Measurements from ENCODE around the gene NPBWR2.
"Not testable (repeated sequence)": the region's sequence is repeated elsewhere in the genome, so short reads cannot be mapped to it uniquely, and the experiment has no call there.

The NPBWR2 gene

DNA sequence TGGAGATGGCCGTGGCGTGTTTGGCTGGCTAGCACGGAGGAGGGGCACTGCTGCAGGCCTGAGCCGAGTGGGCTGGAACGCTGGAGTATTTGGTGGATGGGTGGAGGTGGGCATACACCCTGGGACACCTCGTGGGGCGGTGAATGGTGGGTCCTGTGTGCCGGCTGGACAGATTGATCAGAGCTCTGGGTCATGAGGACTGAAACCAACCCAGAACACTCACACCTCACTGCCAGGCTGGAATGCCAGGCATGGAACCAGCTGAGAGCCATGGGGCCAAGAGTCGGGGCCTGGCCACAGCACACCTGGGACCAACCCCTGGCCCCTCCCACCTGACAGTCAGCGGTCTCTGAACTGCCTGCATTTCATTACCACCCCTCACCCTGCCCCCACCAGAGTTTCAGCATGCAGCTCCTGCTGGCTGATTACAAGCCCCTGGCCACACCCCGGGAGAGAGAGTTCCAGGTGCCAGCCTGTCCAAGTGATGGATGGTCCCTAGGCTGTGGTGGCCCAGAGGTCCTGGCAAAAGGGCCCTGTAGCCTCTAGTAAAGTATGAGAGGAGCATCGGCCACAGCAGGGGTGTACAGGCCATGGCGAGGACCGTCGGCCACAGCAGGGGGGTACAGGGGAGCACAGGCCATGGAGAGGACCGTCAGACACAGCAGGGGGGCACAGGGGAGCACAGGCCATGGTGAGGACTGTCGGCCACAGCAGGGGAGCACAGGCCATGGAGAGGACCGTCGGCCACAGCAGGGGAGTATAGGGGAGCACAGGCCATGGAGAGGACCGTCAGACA, 3.3 kb downstream of the NPBWR2 start:
- DNase-seq (ENCODE audit: low read depth): no peak

DNA sequence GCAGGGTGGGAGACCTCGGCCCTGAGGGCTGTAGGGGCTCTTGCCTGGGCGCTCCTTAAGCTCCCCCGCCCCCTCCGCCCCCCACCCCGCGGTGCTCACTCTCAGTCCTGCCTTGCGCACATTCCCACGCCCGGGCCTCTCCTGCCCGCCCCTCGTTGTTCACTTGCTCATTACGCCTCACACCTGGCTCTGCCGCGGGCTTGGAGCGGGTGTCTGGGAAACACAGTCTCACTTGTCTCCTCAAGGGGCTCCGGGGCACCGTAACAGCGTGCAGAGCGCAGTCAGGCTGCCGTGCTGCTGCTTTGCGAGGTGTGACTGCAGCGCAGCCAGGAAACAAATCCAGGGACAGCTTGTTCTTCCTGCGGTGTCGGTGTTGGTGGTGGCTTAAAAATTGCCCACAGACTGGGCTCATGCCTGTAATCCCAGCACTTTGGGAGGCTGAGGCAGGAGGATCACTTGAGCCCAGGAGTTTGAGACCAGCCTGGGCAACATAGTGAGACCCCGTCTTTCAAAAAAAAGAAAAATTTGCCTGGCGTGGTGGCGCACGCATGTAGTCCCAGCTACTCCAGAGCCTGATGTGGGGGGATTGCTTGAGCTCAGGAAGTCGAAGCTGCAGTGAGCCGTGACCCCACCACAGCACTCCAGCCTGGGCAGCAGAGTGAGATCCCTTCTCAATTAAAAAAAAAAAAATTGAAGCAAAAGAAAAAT, 4.6 kb downstream of the NPBWR2 start:
- DNase-seq (ENCODE audit: low read depth): no peak

DNA sequence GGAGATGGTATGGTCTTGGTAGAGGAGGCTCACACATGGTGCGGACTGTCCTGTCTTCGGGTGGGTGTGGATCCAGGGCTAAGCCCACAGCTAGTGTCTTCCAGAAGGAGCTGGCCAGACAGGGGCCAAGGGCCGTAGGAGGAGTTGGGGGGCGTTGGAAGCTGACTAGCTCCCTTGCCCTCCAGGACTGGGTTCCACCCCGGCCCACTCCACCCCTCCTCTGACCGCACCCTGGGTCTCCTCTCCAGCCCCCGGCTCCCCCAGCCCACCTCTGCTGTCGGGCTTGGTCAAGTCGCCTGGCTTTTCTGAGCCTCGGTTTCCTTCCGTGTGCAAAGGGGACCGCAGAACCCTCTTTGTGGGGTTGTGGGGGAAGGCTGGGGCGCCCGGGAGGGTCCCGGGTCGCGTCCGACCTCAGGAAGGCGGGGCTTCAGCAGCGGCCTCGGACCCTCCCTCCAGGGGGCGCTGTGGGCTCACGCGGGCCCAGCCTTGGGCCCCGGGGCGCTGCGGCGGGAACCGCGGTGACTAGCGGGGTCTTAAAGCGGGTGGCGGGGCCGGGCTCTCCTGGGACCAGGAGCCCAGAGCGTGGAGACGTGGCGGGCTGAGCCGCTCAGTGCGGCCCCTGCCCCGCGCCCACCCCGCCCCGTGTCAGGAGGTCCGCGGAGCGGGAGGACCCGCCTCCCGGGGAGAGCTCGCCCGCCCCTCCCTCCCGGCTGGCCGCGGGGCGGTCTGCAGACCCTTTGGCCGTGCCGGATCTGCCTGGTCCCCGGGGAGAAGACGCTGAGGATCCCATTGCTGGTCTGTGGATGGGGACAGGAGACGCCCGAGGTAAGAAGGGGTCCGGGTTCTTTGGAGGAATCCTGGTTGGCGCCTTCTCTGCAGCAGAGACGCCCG, 5.4 kb downstream of the NPBWR2 start:
- peak; percentile 40 for DNase-seq (ENCODE audit: low read depth)

DNA sequence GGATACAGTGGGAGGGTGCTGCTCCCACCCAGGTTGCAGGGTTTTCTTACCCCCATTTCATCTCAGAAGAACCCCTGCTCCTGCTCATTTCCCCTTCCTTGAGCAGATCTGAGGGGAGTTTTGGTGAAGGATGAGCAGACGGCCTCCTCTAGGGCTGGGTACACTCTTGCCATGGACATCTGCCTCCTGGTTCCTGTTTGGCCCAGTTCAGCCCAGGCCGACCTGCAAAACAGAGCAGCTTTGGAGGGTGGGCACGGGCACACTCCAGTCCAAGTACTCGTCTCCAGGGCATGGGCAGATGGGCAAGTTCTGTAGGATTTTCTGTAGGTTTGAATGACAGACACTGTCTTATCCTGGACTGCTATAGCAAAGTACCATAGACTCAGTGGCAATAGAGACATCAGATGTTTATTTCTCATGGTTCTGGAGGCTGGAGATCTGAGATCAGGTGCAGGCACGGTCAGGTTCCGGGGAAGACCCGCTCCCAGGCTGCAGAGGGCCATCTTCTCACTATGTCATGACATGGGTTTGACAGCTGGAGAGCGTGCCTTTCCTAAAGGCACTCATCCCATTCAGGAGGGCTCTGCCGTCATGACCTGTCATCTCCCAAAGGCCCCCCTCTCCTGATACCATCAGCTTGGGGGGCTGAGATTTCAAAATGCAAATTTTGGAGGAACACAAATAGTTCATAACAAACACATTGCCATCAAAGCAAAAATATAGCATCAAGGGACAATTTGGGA, 6.2 kb downstream of the NPBWR2 start:
- DNase-seq (ENCODE audit: low read depth): no peak

DNA sequence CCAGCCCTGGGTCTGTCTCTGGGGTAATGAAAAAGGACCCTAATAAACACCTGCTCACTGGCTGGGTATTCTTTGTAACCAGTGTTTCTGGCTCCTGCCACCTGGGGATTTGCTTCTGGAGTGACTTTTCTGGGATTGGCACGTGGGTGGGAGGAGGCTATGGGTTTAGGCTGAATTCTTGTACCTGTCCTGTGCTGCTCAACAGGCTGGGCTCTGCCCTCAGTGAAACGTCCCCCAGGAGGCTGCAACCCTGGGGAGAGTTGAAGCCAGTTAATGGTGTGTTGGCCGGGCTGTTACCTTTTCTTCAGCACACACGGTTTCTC, 6.8 kb downstream of the NPBWR2 start:
- DNase-seq (ENCODE audit: low read depth): no peak

DNA sequence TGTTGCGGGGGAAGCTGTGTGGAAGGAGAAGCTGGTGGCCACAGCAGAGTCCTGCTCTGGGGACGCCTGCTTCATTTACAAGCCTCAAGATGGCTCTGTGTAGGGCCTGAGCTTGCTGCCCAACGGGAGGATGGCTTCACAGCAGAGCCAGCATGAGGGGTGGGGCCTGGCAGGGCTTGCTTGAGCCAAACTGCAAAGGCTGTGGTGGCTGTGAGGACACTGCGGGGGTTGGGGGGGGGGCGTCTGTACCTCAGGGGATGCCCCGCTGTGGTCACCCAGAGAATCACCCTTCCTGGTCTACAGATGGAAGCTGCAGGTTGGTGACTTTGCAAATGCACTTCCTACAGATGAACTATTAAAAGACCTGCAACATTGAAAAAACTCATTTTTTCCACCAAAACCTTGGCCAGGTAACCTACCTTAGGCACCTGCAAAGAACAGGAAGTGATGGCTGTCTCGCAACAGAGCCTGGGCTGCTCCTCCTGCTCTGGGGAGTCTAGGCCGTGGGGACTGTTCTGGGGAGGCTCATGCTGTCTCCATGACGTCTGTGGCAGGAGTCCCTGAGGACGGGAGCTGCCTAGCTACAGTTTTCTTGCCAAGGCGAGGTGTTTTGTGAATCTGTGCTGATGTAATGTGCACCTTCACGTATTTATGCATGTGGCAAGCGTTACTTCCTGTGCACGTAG, 7.3 kb downstream of the NPBWR2 start:
- no peak for DNase-seq (ENCODE audit: low read depth)

DNA sequence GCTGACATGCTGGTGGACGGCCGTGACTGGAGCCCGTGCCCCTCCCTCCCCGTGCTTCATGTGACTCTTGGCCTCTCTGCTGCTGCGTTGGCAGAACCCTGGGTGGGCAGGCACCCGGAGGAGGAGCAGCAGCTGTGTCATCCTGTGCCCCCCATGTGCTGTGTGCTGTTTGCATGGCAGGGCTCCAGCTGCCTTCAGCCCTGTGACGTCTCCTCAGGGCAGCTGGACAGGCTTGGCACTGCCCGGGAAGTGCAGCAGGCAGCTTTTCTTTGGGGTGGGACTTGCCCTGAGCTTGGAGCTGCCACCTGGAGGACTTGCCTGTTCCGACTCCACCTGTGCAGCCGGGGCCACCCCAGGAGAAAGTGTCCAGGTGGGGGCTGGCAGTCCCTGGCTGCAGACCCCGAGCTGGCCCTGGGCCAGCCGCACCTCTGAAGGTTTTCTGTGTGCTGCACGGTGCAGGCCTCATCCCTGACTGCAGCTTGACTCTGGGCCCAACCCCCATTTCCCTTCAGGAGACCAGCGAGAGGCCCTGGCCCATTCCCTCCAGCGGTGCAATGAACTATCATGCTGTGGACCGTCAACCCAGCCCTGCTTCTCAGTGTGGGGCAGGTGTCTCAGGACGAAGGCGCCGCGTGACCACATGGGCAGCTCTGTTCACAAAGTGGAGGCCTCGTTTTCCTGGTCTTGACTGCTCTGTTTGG, 8.1 kb downstream of the NPBWR2 start:
- DNase-seq (ENCODE audit: low read depth): no peak

DNA sequence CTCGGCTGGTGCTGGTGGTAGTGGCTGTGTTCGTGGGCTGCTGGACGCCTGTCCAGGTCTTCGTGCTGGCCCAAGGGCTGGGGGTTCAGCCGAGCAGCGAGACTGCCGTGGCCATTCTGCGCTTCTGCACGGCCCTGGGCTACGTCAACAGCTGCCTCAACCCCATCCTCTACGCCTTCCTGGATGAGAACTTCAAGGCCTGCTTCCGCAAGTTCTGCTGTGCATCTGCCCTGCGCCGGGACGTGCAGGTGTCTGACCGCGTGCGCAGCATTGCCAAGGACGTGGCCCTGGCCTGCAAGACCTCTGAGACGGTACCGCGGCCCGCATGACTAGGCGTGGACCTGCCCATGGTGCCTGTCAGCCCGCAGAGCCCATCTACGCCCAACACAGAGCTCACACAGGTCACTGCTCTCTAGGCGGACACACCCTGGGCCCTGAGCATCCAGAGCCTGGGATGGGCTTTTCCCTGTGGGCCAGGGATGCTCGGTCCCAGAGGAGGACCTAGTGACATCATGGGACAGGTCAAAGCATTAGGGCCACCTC, 8.8 kb downstream of the NPBWR2 start:
- DNase-seq (ENCODE audit: low read depth): no peak

DNA sequence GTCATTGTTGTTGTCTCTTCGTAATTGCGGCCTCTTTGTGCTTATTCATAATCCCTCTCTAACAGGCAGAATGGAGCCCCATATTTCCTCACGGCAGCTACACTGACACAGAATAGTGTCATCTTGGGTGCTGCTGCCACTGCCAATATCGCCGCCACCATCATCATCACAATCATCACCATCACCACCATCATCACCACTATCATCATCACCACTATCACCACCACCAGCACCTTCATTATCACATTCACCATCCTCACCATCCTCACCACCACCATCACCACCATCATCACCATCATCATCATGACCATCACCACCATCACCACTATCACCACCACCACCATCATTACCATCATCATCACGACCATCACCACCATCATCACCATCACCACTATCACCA, 10.8 kb downstream of the NPBWR2 start:
- no peak for DNase-seq (ENCODE audit: low read depth)

DNA sequence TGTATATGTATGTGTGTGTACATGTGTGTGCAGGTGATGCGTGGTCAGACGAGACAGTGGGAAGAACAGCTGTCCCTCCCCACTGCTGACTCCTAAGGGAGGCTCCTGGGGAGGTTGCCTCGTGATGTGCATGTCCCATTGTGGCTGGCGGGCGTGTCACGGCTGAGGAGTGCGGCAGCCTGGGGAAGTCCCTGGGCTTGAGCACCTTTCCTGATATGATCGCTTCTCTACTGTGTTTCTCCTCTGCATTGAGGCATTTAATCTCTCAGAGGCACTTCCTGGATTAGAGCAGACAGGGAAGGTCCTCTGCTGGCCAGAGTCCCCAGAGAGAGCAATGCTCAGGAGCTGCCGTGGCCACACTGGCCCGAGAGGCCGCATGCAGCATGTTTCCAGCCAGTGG, 11.4 kb downstream of the NPBWR2 start:
- DNase-seq (ENCODE audit: low read depth): no peak

DNA sequence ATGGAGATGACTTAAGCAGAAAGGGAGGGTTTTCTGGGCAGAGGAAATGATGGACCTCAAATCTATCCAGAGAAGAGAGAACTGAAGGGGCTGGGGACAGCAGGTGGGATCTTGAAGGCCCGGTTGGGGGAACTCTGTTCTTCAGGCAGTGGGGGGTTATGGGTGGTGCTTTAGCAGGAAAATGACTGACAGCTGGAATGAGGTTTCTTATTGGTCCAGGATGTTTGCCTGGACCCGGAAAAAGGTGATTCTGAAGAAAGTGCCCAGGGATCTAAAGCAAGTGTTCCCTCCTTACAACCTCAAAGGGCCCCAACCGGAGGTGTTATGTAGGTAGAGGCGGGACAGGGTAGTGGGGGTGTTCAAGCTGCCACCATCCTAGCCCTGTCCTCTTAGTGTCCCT, 11.9 kb downstream of the NPBWR2 start:
- DNase-seq (ENCODE audit: low read depth): no peak

DNA sequence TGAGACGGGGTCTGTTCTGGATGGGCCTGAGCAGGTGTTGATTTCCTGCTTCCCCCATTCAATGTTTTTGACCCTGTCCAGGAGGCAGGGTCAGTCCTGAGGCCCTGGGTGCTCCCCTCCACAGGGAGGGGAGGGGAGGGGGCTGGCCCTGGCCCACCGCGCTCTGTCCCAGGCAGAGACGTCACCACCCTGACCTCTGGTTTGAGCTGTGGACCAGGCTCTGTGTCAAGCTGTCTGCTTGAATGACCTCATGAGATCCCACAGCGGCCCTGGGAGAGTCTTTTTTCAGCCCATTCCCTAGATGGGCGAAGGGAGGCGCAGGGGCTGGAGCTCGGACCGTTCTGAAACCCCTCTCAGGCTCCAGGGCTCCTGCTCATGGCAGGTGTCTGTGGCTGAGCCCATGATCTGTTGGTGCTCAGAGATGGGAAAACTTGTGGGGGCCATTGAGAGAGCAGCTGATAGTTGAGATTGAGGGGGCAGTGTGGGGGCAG, 14.3 kb downstream of the NPBWR2 start:
- DNase-seq (ENCODE audit: low read depth): no peak

DNA sequence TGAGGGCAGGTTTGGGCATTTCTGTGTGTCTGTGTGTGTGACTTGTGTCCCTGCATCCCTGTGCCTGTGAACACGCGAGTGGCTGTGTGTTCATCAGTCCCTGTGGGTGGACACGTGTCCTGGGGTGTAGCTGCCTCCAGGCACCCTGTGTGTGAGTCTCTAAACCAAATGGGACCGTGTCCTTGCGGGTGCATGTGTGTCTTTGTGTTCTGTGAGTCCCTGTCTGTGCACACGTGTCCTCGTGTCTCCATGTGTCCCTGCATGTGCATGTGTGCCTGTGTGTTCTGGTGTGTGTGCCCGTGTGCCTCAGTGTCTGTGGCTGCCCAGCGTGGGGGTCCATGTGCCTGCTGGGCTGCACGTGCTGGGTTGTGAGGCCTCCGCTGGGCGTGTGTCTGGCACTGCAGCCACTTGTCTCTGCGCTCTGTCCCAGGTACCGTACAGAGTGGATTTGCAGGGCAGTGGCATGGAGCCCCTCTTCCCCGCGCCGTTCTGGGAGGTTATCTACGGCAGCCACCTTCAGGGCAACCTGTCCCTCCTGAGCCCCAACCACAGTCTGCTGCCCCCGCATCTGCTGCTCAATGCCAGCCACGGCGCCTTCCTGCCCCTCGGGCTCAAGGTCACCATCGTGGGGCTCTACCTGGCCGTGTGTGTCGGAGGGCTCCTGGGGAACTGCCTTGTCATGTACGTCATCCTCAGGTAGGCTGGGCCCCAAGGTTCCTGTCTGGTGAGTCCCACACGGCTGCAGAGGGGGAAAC, 14.9 kb downstream of the NPBWR2 start:
- no peak for DNase-seq (ENCODE audit: low read depth)

DNA sequence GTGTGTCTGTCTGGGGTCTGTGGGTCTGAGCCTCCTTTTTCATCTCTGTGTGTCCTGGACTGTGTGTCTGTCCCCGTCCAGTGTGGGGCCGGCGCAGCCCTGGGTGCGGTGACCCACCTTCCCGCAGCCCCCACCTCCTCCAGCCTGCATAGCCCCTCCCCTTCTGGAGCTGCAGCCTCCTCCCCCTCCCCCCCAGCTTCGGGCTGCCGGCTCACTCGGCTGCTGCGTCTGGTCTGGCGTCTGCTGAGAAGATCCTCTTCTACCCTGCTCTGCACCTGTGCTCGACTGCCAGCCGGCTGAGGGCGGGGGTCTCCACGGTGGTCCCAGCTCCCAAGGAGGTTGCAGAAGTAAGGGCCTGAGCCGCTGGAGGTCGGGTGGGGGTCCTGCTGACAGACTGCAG, 15.6 kb downstream of the NPBWR2 start:
- DNase-seq (ENCODE audit: low read depth): no peak

DNA sequence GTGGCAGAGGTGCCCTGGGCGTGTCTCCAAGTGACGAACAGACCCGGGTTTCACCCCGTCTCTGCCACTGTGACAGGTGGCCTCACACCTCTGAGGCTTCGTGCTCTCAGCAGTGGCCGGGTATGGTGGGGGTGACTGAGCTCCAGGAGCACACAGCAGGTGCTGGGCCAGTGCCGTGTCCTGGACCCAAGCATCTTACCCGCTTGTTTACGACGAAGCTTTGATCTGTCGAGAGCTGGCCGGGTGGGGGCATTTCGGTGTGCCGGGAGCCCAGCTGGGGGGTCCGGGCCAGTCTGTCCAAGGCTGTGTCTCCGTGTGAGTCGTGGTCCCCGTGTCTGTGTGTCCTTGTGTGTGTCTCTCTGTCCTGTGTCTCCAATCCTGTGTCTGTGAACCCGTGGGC, 16.0 kb downstream of the NPBWR2 start:
- DNase-seq (ENCODE audit: low read depth): no peak

DNA sequence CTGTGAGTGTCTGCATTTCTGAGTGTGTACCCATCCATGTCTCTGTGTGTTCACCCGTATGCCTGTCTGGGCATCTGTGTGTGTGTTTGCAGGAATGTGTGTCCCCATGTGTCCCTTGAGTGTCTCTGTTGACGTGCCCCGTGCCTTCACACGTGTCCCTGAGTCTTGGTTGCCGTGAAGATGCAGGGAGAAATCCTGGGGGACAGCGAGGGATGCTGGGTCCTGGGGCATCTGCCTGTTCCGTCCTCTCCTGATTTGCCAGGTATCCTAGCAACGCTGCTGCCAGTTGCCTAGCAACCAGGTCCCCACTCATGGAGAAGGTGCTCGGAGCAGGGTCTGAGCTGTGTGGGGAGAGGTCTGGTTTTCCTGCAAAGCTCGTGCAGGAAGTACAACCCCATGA, 17.2 kb downstream of the NPBWR2 start:
- DNase-seq (ENCODE audit: low read depth): no peak

DNA sequence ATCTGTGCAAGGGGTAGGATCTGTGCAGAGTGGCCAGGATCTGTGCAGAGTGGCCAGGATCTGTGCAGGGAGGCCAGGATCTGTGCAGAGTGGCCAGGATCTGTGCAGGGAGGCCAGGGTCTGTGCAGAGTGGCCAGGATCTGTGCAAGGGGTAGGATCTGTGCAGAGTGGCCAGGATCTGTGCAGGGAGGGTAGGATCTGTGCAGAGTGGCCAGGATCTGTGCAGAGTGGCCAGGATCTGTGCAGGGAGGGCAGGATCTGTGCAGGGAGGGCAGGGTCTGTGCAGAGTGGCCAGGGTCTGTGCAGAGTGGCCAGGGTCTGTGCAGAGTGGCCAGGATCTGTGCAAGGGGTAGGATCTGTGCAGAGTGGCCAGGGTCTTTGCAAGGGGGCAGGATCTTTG, 18.8 kb downstream of the NPBWR2 start:
- DNase-seq (ENCODE audit: low read depth): not testable (repeated sequence)

DNA sequence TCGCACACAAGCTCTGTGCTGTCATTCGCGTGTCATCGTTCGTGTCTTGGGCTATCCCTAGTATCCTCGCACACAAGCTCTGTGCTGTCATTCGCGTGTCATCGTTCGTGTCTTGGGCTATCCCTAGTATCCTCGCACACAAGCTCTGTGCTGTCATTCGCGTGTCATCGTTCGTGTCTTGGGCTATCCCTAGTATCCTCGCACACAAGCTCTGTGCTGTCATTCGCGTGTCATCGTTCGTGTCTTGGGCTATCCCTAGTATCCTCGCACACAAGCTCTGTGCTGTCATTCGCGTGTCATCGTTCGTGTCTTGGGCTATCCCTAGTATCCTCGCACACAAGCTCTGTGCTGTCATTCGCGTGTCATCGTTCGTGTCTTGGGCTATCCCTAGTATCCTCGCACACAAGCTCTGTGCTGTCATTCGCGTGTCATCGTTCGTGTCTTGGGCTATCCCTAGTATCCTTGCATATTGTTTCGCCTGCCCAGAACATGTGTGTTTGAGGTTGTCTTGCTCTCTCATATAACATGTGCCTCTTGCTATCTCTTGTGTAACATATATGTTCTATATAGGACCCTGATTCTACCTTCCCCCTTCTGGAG, 20.0 kb downstream of the NPBWR2 start:
- not testable (repeated sequence) for DNase-seq (ENCODE audit: low read depth)

DNA sequence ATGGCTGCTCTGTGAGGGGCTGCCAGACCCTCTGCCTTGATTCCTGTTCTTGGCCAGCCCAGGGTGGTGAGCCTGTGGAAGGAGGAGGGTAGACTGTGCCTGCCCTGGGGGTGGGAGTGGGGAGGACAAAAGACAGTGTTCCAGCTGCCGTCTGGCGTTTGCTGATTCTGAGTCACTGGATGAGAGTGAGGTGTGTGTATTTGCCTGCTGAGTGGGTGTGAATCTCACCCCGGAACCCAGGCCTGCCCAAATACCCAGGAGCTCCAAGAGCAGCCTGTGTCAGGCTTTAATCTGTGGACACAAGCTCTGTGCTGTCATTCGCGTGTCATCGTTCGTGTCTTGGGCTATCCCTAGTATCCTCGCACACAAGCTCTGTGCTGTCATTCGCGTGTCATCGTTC, 20.6 kb downstream of the NPBWR2 start:
- no peak for DNase-seq (ENCODE audit: low read depth)
